Endodermal cell (in vitro differentiated cells): Measurements from ENCODE around the gene CCR9. TPM values are rescaled to one million over a fixed set of nuclear protein-coding genes. Genes with fewer than 3 reads are reported as not detected.

Source experiments
- DNase-seq: peaks from one replicate; pipeline ENCODE4 v3.0.0-alpha.2; 2017
- H3K27ac ChIP-seq: 2 replicates; pipeline ENCODE4 v1.5.1; 2013; ENCODE audit warnings: mild to moderate bottlenecking, low read depth, low read length, moderate library complexity
- H3K27me3 ChIP-seq: 2 replicates; pipeline ENCODE4 v1.6.1; 2013; ENCODE audit warnings: mild to moderate bottlenecking, low read length, moderate library complexity; ENCODE audit not compliant: insufficient read depth, control insufficient read depth, poor library complexity, severe bottlenecking
- H3K36me3 ChIP-seq: 2 replicates; pipeline ENCODE4 v1.7.0; 2013; ENCODE audit warnings: mild to moderate bottlenecking, low read length, moderate library complexity; ENCODE audit not compliant: control insufficient read depth, insufficient read depth
- H3K4me1 ChIP-seq: one replicate; pipeline ENCODE4 v1.7.0; 2013; ENCODE audit warnings: low read length; ENCODE audit not compliant: control insufficient read depth, insufficient read depth
- H3K4me3 ChIP-seq: 2 replicates; pipeline ENCODE4 v1.5.1; 2013; ENCODE audit warnings: mild to moderate bottlenecking, low read length, moderate library complexity
- H3K9ac ChIP-seq: 2 replicates; pipeline ENCODE4 v1.6.1; 2013; ENCODE audit warnings: mild to moderate bottlenecking, low read length, moderate library complexity; ENCODE audit not compliant: poor library complexity, severe bottlenecking; ENCODE audit errors: extremely low read depth
- H3K9me3 ChIP-seq: 2 replicates; pipeline ENCODE4 v1.6.1; 2013; ENCODE audit warnings: mild to moderate bottlenecking, low read length, moderate library complexity; ENCODE audit not compliant: control insufficient read depth
- H3K27ac Mint-ChIP-seq: 2 replicates; pipeline ENCODE4 v1.8.0; 2020; ENCODE audit warnings: mixed read lengths
- H3K27me3 Mint-ChIP-seq: 2 replicates; pipeline ENCODE4 v1.8.0; 2021; ENCODE audit warnings: mild to moderate bottlenecking, mixed read lengths; ENCODE audit not compliant: insufficient read depth
- H3K36me3 Mint-ChIP-seq: 2 replicates; pipeline ENCODE4 v1.8.0; 2020; ENCODE audit warnings: low read depth, mixed read lengths
- H3K4me1 Mint-ChIP-seq: 2 replicates; pipeline ENCODE4 v1.8.0; 2020; ENCODE audit warnings: mixed read lengths
- H3K4me3 Mint-ChIP-seq: 2 replicates; pipeline ENCODE4 v1.8.0; 2020; ENCODE audit warnings: mild to moderate bottlenecking, moderate library complexity, mixed read lengths
- H3K9me3 Mint-ChIP-seq: 2 replicates; pipeline ENCODE4 v1.8.0; 2020; ENCODE audit warnings: mild to moderate bottlenecking, mixed read lengths
- WGBS, 2 experiments: methylation state at CpG; one replicate each; pipeline versions ENCODE4 v1.1.5 to v1.1.7; 2013; ENCODE audit warnings: missing lambda C conversion rate in 2 of 2, mixed read lengths in 1 of 2; ENCODE audit not compliant: insufficient coverage in 1 of 2, insufficient read length in 1 of 2; 5-methylcytosine and 5-hydroxymethylcytosine counted together
- total RNA-seq, 2 donors: library from RNA; stranded (reverse); fragmentation: NEBNext Ultra II Directional in 1 of 2; extraction: Animal tissue kit (Norgen Biotek cat#: 25700) in 1 of 2; gene quantifications; 2 replicates in 1 of 2; 3 replicates in 1 of 2; pipeline ENCODE4 v1.2.1, GENCODE V29; 2021
- TF ChIP-seq, protein P1 (sequence below): fragments of 200-600 bp; sonication (generic); conservative IDR thresholded peaks from 2 replicates; pipeline ENCODE4 v1.5.0; 2021; ENCODE audit warnings: antibody characterized with exemption, mild to moderate bottlenecking

Gene CCR9
- total RNA-seq, 2 donors from 2014 or later: not detected

DNA sequence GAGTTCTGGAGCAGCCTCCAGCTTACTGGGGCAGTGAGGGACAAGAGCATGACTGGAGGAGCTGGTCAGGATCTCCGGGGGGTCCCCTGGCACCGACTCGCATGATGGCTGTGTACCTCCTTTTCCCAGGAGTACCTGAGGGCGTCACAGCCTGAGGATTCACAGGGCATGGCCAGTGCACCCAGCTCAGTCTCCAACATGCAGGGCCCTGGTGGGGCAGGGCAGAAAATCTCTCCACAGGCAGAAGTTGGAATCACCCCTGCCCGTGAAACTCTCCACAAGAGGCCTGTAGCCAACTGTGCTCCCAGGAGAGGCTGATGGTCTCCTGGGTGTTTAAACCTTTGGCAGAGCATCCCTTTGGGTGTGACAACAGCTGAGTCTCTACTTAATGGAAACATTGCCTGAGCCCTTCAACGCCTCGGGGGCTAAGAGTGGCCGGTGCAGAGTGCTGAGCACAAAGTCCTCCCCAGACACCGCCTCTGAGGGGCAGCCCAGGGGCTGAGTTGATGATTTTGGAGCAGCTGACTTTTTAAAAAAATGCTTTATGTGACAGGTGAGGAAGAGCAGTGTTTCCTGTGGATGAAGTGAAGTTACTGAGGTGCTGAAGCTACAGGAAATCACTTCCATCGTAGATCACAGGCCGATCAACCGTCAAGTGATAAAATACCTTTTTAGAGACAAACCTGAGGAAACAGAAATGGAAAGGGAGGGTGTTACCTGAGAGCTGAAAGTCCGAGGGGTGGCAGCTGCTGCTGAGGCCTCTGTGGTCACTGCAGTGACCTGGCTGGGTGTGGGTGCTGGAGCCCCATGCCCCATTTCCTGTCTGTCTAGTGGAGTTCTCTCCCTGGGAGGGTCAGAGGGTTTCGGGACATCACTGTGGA lies 35.1 kb downstream of the CCR9 start:
- H3K27me3 Mint-ChIP-seq: no peaks in the 10 kb centered on the region

DNA sequence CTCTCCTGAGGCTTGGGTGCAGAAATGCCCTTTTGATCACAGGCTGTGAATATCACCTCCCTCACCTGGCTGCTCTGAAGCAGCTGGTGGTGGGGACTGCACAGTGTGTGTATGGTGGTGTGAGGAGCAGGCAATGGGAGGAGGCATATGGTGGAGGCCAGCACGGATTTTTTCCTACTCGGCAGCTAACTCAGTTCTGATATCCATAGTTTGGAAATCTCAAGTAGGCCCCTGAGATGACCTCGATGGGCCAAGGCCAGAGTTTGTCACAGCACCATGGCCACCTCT lies 35.6 kb downstream of the CCR9 start:
- Histone ChIP-seq H3K4me3 (no peak overlapping the region), H3K27me3 (no peaks in the 10 kb centered on the region), H3K9ac (no peak overlapping the region), H3K27ac (no peak overlapping the region), H3K9me3 (no peaks in the 10 kb centered on the region), H3K4me1 (no peaks in the 10 kb centered on the region), H3K36me3 (peaks cover 21% of the 10 kb centered on the region)
- Mint-ChIP-seq H3K27me3 (no peaks in the 10 kb centered on the region), H3K36me3 (peaks cover 39% of the 10 kb centered on the region), H3K27ac (peak overlapping the region; percentile 23), H3K4me3 (no peak overlapping the region), H3K4me1 (no peaks in the 10 kb centered on the region), H3K9me3 (no peaks in the 10 kb centered on the region)
- TF ChIP-seq, protein P1, sequence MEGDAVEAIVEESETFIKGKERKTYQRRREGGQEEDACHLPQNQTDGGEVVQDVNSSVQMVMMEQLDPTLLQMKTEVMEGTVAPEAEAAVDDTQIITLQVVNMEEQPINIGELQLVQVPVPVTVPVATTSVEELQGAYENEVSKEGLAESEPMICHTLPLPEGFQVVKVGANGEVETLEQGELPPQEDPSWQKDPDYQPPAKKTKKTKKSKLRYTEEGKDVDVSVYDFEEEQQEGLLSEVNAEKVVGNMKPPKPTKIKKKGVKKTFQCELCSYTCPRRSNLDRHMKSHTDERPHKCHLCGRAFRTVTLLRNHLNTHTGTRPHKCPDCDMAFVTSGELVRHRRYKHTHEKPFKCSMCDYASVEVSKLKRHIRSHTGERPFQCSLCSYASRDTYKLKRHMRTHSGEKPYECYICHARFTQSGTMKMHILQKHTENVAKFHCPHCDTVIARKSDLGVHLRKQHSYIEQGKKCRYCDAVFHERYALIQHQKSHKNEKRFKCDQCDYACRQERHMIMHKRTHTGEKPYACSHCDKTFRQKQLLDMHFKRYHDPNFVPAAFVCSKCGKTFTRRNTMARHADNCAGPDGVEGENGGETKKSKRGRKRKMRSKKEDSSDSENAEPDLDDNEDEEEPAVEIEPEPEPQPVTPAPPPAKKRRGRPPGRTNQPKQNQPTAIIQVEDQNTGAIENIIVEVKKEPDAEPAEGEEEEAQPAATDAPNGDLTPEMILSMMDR: no peak
- no peak for DNase-seq
- 82 to 91% methylated on average over 3 of the region's 3 CpGs for WGBS, 2 experiments

More for the DNA sequence above, 35.1 kb downstream of the CCR9 start:
- Histone ChIP-seq H3K9me3 (no peaks in the 10 kb centered on the region), H3K27me3 (no peaks in the 10 kb centered on the region), H3K4me1 (no peaks in the 10 kb centered on the region), H3K27ac (no peak overlapping the region), H3K36me3 (peaks cover 19% of the 10 kb centered on the region), H3K4me3 (no peak overlapping the region), H3K9ac (no peak overlapping the region)
- 92 to 94% methylated on average over 10 to 14 of the region's 14 CpGs for WGBS, 2 experiments
- Mint-ChIP-seq H3K36me3 (peaks cover 35% of the 10 kb centered on the region), H3K4me3 (no peak overlapping the region), H3K4me1 (no peaks in the 10 kb centered on the region), H3K9me3 (no peaks in the 10 kb centered on the region), H3K27ac (peak overlapping the region; percentile 23)
- TF ChIP-seq, protein P1: no peak
- DNase-seq: no peak

DNA sequence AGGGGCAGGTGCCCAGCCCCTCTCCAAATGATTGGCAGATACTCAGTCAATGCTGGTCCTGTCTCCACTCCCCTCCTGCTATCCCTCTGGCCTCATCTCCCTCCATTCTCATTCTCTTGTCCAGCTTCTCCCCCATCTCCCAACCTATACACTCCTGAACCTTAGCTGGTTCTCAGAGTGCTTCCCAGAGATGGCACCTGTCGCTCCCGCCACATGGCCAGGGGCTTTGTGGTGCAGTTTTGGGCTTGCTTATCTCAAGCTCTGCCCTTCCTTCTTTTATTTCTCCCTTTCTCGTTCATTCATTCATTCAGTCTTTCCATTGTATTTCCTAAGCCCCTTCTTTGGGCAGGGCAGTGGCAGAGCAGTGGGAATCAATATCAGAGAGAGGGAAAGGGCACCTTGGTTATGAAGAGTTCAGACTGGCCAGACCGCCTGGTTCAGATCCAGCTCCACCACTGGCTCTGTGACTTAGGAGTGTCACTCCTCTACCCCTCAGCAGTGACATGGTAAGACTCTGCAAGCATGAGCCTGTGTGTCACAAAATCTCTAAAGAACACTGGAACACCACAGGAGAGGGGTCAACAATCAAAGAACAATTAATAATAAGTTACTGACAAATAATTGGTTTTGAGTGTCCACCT lies 36.7 kb downstream of the CCR9 start:
- no peaks in the 10 kb centered on the region for H3K27me3 ChIP-seq
- H3K4me1 ChIP-seq: no peaks in the 10 kb centered on the region
- no peak for DNase-seq
- no peak overlapping the region for H3K4me3 ChIP-seq
- 93 to 94% methylated on average over 2 to 4 of the region's 4 CpGs for WGBS, 2 experiments
- Mint-ChIP-seq H3K36me3 (peaks cover 49% of the 10 kb centered on the region), H3K9me3 (no peaks in the 10 kb centered on the region), H3K4me3 (no peak overlapping the region), H3K27me3 (no peaks in the 10 kb centered on the region), H3K27ac (no peak overlapping the region), H3K4me1 (no peaks in the 10 kb centered on the region)
- TF ChIP-seq, protein P1: no peak
- H3K27ac ChIP-seq: no peak overlapping the region
- no peak overlapping the region for H3K9ac ChIP-seq
- H3K9me3 ChIP-seq: no peaks in the 10 kb centered on the region
- peaks cover 27% of the 10 kb centered on the region for H3K36me3 ChIP-seq
